Osteocyte (in vitro differentiated cells): ENCODE data around the gene ACTL6A. TPM values are rescaled to one million over a fixed set of nuclear protein-coding genes. Genes with fewer than 3 reads are reported as not detected.

Source experiments
- DNase-seq: peaks from one replicate; pipeline ENCODE4 v3.0.0; 2021; ENCODE audit warnings: mixed read lengths; ENCODE audit not compliant: unreplicated experiment; ENCODE audit errors: extremely low spot score
- H3K27ac Mint-ChIP-seq: one replicate; pipeline ENCODE4 v1.8.0; 2021; ENCODE audit warnings: mild to moderate bottlenecking, mixed read lengths; ENCODE audit not compliant: unreplicated experiment
- H3K27me3 Mint-ChIP-seq: one replicate; pipeline ENCODE4 v1.8.0; 2021; ENCODE audit warnings: mixed read lengths; ENCODE audit not compliant: unreplicated experiment
- H3K36me3 Mint-ChIP-seq: one replicate; pipeline ENCODE4 v1.8.0; 2021; ENCODE audit warnings: mixed read lengths; ENCODE audit not compliant: unreplicated experiment
- H3K4me1 Mint-ChIP-seq: one replicate; pipeline ENCODE4 v1.8.0; 2021; ENCODE audit warnings: mixed read lengths; ENCODE audit not compliant: unreplicated experiment
- H3K4me3 Mint-ChIP-seq: one replicate; pipeline ENCODE4 v1.8.0; 2021; ENCODE audit warnings: mild to moderate bottlenecking, moderate library complexity, mixed read lengths; ENCODE audit not compliant: unreplicated experiment
- H3K9me3 Mint-ChIP-seq: one replicate; pipeline ENCODE4 v1.8.0; 2021; ENCODE audit warnings: mixed read lengths; ENCODE audit not compliant: unreplicated experiment
- CTCF ChIP-seq: fragments of 200-600 bp; sonication (generic); IDR thresholded peaks from 2 replicates; pipeline ENCODE4 v1.5.0; 2021; ENCODE audit warnings: antibody characterized with exemption, mild to moderate bottlenecking, moderate library complexity
- total RNA-seq: library from RNA; stranded (reverse); gene quantifications from 2 replicates; pipeline ENCODE4 v1.2.1, GENCODE V29; 2021

Gene ACTL6A
- total RNA-seq, 1 donor from 2014 or later, result 46.5 TPM

- H3K27ac Mint-ChIP-seq, result no peak overlapping the region
- no peak for TF ChIP-seq CTCF
- H3K36me3 Mint-ChIP-seq, result no peaks in the 10 kb centered on the region
- peaks cover 13% of the 10 kb centered on the region for H3K27me3 Mint-ChIP-seq
- peaks cover 17% of the 10 kb centered on the region for H3K4me1 Mint-ChIP-seq
- no peaks in the 10 kb centered on the region for H3K9me3 Mint-ChIP-seq
- no peak overlapping the region for H3K4me3 Mint-ChIP-seq
- DNase-seq, result no peak
Measured at GRCh38 chr3:179528772-179529171, 34.0 kb upstream of the ACTL6A start.

GRCh38 chr3:179531576-179531975 lies 31.1 kb upstream of the ACTL6A start:
- Mint-ChIP-seq H3K27ac (no peak overlapping the region), H3K9me3 (no peaks in the 10 kb centered on the region), H3K36me3 (no peaks in the 10 kb centered on the region), H3K27me3 (peaks cover 19% of the 10 kb centered on the region), H3K4me3 (no peak overlapping the region), H3K4me1 (peaks cover 11% of the 10 kb centered on the region)
- TF ChIP-seq CTCF, result no peak
- no peak for DNase-seq

GRCh38 chr3:179533274-179533673 lies 29.5 kb upstream of the ACTL6A start:
- H3K9me3 Mint-ChIP-seq, result no peaks in the 10 kb centered on the region
- no peak for TF ChIP-seq CTCF
- peaks cover 19% of the 10 kb centered on the region for H3K27me3 Mint-ChIP-seq
- no peak for DNase-seq
- no peak overlapping the region for H3K27ac Mint-ChIP-seq
- no peak overlapping the region for H3K4me3 Mint-ChIP-seq
- no peaks in the 10 kb centered on the region for H3K4me1 Mint-ChIP-seq
- no peaks in the 10 kb centered on the region for H3K36me3 Mint-ChIP-seq

- Mint-ChIP-seq H3K4me1 (no peaks in the 10 kb centered on the region), H3K9me3 (no peaks in the 10 kb centered on the region), H3K36me3 (no peaks in the 10 kb centered on the region), H3K4me3 (no peak overlapping the region), H3K27me3 (peaks cover 19% of the 10 kb centered on the region), H3K27ac (no peak overlapping the region)
- no peak for TF ChIP-seq CTCF
- no peak for DNase-seq
Measured at GRCh38 chr3:179536256-179536655, 26.5 kb upstream of the ACTL6A start.

- Mint-ChIP-seq H3K9me3 (no peaks in the 10 kb centered on the region), H3K27ac (no peak overlapping the region), H3K4me1 (no peaks in the 10 kb centered on the region), H3K36me3 (no peaks in the 10 kb centered on the region), H3K4me3 (no peak overlapping the region), H3K27me3 (no peaks in the 10 kb centered on the region)
- no peak for TF ChIP-seq CTCF
- DNase-seq, result no peak
Measured at GRCh38 chr3:179541094-179541493, 21.6 kb upstream of the ACTL6A start.
